MCF 10A (cell line): ENCODE results near the gene PRR18. TPM values are rescaled to one million over a fixed set of nuclear protein-coding genes. Genes with fewer than 3 reads are reported as not detected.

ENCODE experiments used
- BruUV-seq: library from RNA; stranded (reverse); fragments of 400-500 nt; replicated peaks from 2 replicates; lab custom pipeline; 2021; lab: Mats Ljungman, UMichigan
- CTCF ChIA-PET: fragments of 300-600 bp; sonication (Branson Sonifier 250); formaldehyde crosslinking; extraction: SDS; loops from one replicate; lab custom pipeline; 2021; ENCODE audit warnings: antibody characterized with exemption, inconsistent platforms; lab: Yijun Ruan, JAX
- POLR2A ChIA-PET: fragments of 300-600, 350-650 bp; sonication (Branson Sonifier 250); formaldehyde crosslinking; extraction: SDS; loops from one replicate; lab custom pipeline; 2020; ENCODE audit warnings: antibody characterized with exemption, inconsistent platforms; lab: Yijun Ruan, JAX
- DNase-seq: peaks from one replicate; pipeline ENCODE4 v3.0.0-alpha.2; 2018; ENCODE audit not compliant: unreplicated experiment
- H3K27ac Mint-ChIP-seq: one replicate; pipeline ENCODE4 v1.8.0; 2022; ENCODE audit warnings: mild to moderate bottlenecking, low read depth, mixed read lengths; ENCODE audit not compliant: unreplicated experiment
- H3K27me3 Mint-ChIP-seq: one replicate; pipeline ENCODE4 v1.8.0; 2022; ENCODE audit warnings: mixed read lengths; ENCODE audit not compliant: insufficient read depth, unreplicated experiment
- H3K36me3 Mint-ChIP-seq: one replicate; pipeline ENCODE4 v1.8.0; 2022; ENCODE audit warnings: mild to moderate bottlenecking, moderate library complexity, mixed read lengths; ENCODE audit not compliant: insufficient read depth, unreplicated experiment
- H3K4me1 Mint-ChIP-seq: one replicate; pipeline ENCODE4 v1.8.0; 2022; ENCODE audit warnings: mixed read lengths; ENCODE audit not compliant: insufficient read depth, unreplicated experiment
- H3K4me3 Mint-ChIP-seq: one replicate; pipeline ENCODE4 v1.8.0; 2022; ENCODE audit warnings: mild to moderate bottlenecking, moderate library complexity, mixed read lengths; ENCODE audit not compliant: unreplicated experiment
- H3K9me3 Mint-ChIP-seq: one replicate; pipeline ENCODE4 v1.8.0; 2022; ENCODE audit warnings: mixed read lengths; ENCODE audit not compliant: unreplicated experiment
- intact Hi-C: fragments of 100-400 bp; cut with micrococcal nuclease; formaldehyde crosslinking; loops from 2 replicates; pipeline ENCODE4 v1.14.1; 2022
- total RNA-seq: library from RNA; stranded (reverse); gene quantifications from 2 replicates; pipeline ENCODE4 v1.2.3, GENCODE V29; 2022
- TF ChIP-seq, protein P1 (sequence below): fragments of 200-600 bp; IDR thresholded peaks from one replicate; pipeline ENCODE4 v1.8.0; 2022; ENCODE audit warnings: antibody characterized with exemption, mild to moderate bottlenecking; ENCODE audit not compliant: unreplicated experiment

The PRR18 gene
- total RNA-seq, 1 experiment from 2014 or later, result 0.12 TPM

- Mint-ChIP-seq H3K9me3 (no peaks in the 10 kb centered on the region), H3K27ac (no peak overlapping the region), H3K4me3 (no peak overlapping the region), H3K36me3 (peaks cover 7% of the 10 kb centered on the region), H3K4me1 (no peaks in the 10 kb centered on the region), H3K27me3 (peaks cover 56% of the 10 kb centered on the region)
- BruUV-seq, result no TSS peak
- DNase-seq, result no peak
- POLR2A ChIA-PET, result interaction anchor here (1.1 kb wide), 1 partner anchor 102 kb away, joined by 3 read pairs; no protein-coding TSS in a partner anchor
- CTCF ChIA-PET, result interaction anchor here (0.6 to 4.2 kb wide), 7 partner anchors 99 to 266 kb away, joined by 3 to 34 read pairs (median 4); no protein-coding TSS in a partner anchor
- intact Hi-C loops, result no loop called here
- TF ChIP-seq, protein P1, sequence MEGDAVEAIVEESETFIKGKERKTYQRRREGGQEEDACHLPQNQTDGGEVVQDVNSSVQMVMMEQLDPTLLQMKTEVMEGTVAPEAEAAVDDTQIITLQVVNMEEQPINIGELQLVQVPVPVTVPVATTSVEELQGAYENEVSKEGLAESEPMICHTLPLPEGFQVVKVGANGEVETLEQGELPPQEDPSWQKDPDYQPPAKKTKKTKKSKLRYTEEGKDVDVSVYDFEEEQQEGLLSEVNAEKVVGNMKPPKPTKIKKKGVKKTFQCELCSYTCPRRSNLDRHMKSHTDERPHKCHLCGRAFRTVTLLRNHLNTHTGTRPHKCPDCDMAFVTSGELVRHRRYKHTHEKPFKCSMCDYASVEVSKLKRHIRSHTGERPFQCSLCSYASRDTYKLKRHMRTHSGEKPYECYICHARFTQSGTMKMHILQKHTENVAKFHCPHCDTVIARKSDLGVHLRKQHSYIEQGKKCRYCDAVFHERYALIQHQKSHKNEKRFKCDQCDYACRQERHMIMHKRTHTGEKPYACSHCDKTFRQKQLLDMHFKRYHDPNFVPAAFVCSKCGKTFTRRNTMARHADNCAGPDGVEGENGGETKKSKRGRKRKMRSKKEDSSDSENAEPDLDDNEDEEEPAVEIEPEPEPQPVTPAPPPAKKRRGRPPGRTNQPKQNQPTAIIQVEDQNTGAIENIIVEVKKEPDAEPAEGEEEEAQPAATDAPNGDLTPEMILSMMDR, result no peak
Observed at GRCh38 chr6:166281104-166281503, 27.1 kb downstream of the PRR18 start.

- Mint-ChIP-seq H3K9me3 (no peaks in the 10 kb centered on the region), H3K27ac (no peak overlapping the region), H3K4me1 (no peaks in the 10 kb centered on the region), H3K36me3 (peaks cover 7% of the 10 kb centered on the region), H3K27me3 (peaks cover 43% of the 10 kb centered on the region), H3K4me3 (no peak overlapping the region)
- intact Hi-C loops, result loop anchor here (5.0 to 10.0 kb wide), 2 partner anchors 122 to 395 kb away; no protein-coding TSS in a partner anchor
- CTCF ChIA-PET, result interaction anchor here (0.6 to 4.2 kb wide), 5 partner anchors 32 to 121 kb away, joined by 3 to 34 read pairs (median 3); no protein-coding TSS in a partner anchor
- no TSS peak for BruUV-seq
- DNase-seq, result no peak
- POLR2A ChIA-PET, result interaction anchor here (1.3 kb wide), 1 partner anchor 102 kb away, joined by 4 read pairs; no protein-coding TSS in a partner anchor
- TF ChIP-seq, protein P1, result no peak
Observed at GRCh38 chr6:166279393-166279679, 28.9 kb downstream of the PRR18 start.

- H3K27me3 Mint-ChIP-seq, result peaks cover 44% of the 10 kb centered on the region
- ChIA-PET CTCF (interaction anchor here (4.2 kb wide), 1 partner anchor 122 kb away, joined by 34 read pairs; no protein-coding TSS in a partner anchor), POLR2A (no interaction called here)
- H3K4me3 Mint-ChIP-seq, result no peak overlapping the region
- H3K4me1 Mint-ChIP-seq, result no peaks in the 10 kb centered on the region
- intact Hi-C loops, result loop anchor here (5.0 to 10.0 kb wide), 2 partner anchors 121 to 394 kb away; no protein-coding TSS in a partner anchor
- no peak overlapping the region for H3K27ac Mint-ChIP-seq
- DNase-seq, result no peak
- H3K9me3 Mint-ChIP-seq, result no peaks in the 10 kb centered on the region
- no TSS peak for BruUV-seq
- H3K36me3 Mint-ChIP-seq, result peaks cover 7% of the 10 kb centered on the region
- TF ChIP-seq, protein P1, result no peak
Observed at GRCh38 chr6:166278579-166279392, 29.4 kb downstream of the PRR18 start.
